ENCODE results near the gene HIF3A. TPM values are rescaled to one million over a fixed set of nuclear protein-coding genes. Genes with fewer than 3 reads are reported as not detected.
A peak's percentile ranks its signal among the peaks of the same experiment; 100 is the strongest.
"Not testable (repeated sequence)": the region's sequence is repeated elsewhere in the genome, so short reads cannot be mapped to it uniquely, and the experiment has no call there.

The HIF3A gene
- total RNA-seq: 100 to 1,000 TPM in 1 of 3 donors, 10 to 100 TPM in 2; 10.4 to 111 (median 20.6) TPM

DNA sequence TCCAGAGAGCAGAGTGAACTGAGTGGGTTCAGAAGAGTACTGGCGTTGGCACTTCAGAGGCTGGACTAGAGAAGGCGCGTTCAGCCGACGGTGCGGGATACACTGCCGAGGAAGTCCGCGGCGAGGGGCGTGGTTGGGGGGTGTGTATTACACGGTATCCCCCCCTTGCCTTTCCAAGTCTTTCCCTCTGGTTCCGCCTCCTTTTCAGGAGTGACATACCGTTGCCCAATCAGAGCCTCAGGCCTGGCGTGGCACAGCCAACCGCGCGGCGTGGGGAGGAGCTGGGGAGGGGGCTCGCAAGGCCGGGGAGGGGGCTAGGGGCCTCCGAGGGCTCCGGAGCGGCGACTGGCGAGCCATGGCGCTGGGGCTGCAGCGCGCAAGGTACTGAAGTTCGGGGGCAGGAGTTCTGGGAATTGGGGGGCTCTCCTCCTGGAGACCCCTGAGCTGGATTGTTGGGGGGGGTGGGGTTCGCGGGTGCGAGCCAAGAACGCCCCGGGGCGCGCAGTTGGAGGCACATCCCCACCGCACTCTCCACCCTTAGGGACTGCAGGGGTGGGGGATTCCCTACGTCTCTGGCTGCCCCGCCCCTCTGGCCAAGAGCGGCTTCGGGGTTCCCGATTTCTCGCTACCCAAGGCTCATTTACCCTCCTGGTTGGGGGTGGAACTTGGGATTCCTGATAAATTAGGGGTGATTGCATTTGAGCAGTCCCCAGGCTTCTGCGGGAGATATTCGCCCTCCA is at the start of gene HIF3A:
TSS of gene HIF3A (plus strand) at position 321 of the 740 bp plus-strand sequence. CDS start at position 356, 35 bp downstream.
- Histone ChIP-seq H3K4me3 (peak within 1 kb of the TSS; percentile 48 to 61 (median 57)), H3K36me3 (no peaks in the 10 kb centered on the region), H3K9me3 (no peaks in the 10 kb centered on the region), H3K27me3 (no peaks in the 10 kb centered on the region), H3K27ac (peak within 1 kb of the TSS; percentile 59 to 74), H3K4me1 (peaks cover 7 to 36% of the 10 kb centered on the region in 2 donors)
- DNase-seq (ENCODE audit: low spot score in 2 of 2): no peak
- intact Hi-C loops (cut with DNase I; ENCODE audit: low total_unique reads): no loop called here
- TF ChIP-seq, protein P1, sequence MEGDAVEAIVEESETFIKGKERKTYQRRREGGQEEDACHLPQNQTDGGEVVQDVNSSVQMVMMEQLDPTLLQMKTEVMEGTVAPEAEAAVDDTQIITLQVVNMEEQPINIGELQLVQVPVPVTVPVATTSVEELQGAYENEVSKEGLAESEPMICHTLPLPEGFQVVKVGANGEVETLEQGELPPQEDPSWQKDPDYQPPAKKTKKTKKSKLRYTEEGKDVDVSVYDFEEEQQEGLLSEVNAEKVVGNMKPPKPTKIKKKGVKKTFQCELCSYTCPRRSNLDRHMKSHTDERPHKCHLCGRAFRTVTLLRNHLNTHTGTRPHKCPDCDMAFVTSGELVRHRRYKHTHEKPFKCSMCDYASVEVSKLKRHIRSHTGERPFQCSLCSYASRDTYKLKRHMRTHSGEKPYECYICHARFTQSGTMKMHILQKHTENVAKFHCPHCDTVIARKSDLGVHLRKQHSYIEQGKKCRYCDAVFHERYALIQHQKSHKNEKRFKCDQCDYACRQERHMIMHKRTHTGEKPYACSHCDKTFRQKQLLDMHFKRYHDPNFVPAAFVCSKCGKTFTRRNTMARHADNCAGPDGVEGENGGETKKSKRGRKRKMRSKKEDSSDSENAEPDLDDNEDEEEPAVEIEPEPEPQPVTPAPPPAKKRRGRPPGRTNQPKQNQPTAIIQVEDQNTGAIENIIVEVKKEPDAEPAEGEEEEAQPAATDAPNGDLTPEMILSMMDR (IDR thresholded peaks at IDR 0.05): no peak

DNA sequence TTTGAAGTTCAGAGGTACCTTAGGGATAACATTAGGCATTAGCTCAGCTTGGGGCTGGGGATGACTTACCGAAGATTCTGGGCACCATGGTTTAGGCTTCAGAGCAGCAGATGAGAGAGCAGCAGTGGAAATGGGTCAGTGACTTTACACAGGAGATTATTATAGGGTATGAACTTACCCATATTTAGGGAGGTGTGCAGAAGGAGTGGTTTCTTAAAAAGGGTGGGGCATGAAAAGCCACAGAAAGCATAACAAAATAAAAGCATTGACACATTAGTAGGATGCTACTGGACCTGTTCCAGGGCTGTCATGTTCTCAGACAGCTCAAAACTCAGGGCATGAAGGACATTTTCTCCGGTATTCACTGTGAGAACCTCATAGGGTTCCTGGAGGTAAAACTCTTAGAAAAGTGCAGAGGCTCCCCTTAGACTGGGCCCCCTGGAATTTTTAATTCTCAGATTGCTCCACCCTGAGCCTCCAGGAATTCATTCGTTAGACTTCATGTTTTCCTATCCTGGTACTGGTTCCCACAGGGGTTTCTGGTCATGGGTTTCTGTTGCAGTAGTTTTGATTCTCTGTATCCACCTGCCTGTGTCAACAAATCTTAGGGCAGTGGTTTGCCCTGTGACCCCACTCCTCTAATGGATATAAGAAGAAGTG is 46.6 kb upstream of the HIF3A start:
- no peak for DNase-seq (ENCODE audit: low spot score in 2 of 2)
- Histone ChIP-seq H3K36me3 (no peaks in the 10 kb centered on the region), H3K4me1 (no peaks in the 10 kb centered on the region), H3K27ac (no peak overlapping the region), H3K27me3 (no peaks in the 10 kb centered on the region), H3K9me3 (no peaks in the 10 kb centered on the region), H3K4me3 (no peak overlapping the region)
- intact Hi-C loops (cut with DNase I; ENCODE audit: low total_unique reads): no loop called here
- TF ChIP-seq, protein P1 (IDR thresholded peaks at IDR 0.05): no peak
- TF ChIP-seq POLR2A (IDR thresholded peaks at IDR 0.05): no peak
- no peak for TF ChIP-seq POLR2AphosphoS5 (IDR thresholded peaks at IDR 0.05)

DNA sequence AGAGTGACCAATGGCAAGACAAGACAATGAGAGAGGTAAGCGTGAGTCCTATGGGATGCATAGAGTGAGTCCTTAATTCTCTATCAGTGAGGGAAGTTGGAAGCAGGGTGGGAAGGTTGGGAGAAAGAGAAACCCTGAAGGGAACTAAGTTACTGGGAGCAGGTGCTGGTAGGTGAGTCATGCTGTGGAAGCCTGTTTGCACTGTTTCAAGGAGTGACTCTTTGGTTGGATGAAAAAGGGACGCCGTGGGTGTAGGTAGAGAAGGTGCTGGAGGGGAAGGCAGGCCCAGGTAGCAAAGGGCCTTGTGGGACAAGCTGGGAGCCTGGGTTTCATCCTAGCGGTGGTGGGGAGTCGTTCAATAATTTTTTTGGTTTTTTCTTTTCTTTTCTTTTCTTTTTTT is 45.4 kb upstream of the HIF3A start:
- Histone ChIP-seq H3K4me1 (no peaks in the 10 kb centered on the region), H3K27ac (no peak overlapping the region), H3K4me3 (no peak overlapping the region), H3K36me3 (no peaks in the 10 kb centered on the region), H3K27me3 (no peaks in the 10 kb centered on the region), H3K9me3 (no peaks in the 10 kb centered on the region)
- intact Hi-C loops (cut with DNase I; ENCODE audit: low total_unique reads): no loop called here
- DNase-seq (ENCODE audit: low spot score in 2 of 2): no peak
- TF ChIP-seq, protein P1 (IDR thresholded peaks at IDR 0.05): no peak
- TF ChIP-seq POLR2A (IDR thresholded peaks at IDR 0.05): no peak

DNA sequence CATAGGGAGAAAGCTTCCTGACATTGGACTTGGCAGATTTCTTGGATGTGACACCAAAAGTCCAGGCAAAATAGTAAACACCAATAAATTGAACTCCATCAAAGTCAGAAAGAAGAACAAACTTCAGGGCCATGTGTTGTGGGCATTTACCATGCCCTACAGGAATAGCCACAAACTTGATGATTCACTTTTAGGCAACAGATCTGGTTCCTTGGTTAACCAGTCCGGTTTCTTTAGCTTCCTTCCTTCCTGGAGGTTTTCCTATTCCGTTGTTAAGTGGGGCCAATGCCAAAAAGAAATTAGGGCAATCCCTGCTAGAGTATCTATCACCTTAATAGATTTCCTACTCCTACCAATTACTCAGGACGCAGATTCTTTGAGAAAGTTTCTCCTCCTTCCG is 42.1 kb upstream of the HIF3A start:
- H3K9me3 ChIP-seq: no peaks in the 10 kb centered on the region
- no peak for DNase-seq (ENCODE audit: low spot score in 2 of 2)
- H3K36me3 ChIP-seq: no peaks in the 10 kb centered on the region
- intact Hi-C loops (cut with DNase I; ENCODE audit: low total_unique reads): no loop called here
- no peaks in the 10 kb centered on the region for H3K27me3 ChIP-seq
- H3K27ac ChIP-seq: no peak overlapping the region
- no peaks in the 10 kb centered on the region for H3K4me1 ChIP-seq
- no peak overlapping the region for H3K4me3 ChIP-seq
- TF ChIP-seq POLR2AphosphoS5 (IDR thresholded peaks at IDR 0.05) (no peak), POLR2A (IDR thresholded peaks at IDR 0.05) (no peak)
- TF ChIP-seq, protein P1 (IDR thresholded peaks at IDR 0.05): no peak

DNA sequence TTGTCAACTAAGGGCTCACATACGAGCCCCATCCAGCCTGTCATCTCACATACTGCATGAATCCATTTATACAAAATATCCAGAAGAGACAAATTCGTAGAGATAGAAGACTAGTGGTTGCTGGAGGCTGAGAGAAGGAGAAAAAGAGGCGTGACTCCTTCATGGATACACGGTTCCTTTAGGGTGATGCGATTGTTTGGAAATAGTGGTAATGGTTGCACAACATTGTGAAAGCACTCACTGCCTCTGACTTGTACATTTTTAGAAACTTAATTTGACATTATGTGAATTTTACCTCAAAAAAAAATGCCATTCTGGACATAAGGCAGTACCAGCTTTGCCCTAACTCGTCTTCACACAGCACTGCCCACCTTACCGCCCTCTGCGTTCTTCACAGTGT is 40.0 kb upstream of the HIF3A start:
- Histone ChIP-seq H3K36me3 (no peaks in the 10 kb centered on the region), H3K9me3 (no peaks in the 10 kb centered on the region), H3K4me1 (no peaks in the 10 kb centered on the region), H3K27ac (no peak overlapping the region), H3K4me3 (no peak overlapping the region), H3K27me3 (peaks cover 0 to 5% of the 10 kb centered on the region in 2 donors)
- TF ChIP-seq POLR2AphosphoS5 (IDR thresholded peaks at IDR 0.05) (no peak), POLR2A (IDR thresholded peaks at IDR 0.05) (no peak)
- TF ChIP-seq, protein P1 (IDR thresholded peaks at IDR 0.05): no peak
- intact Hi-C loops (cut with DNase I; ENCODE audit: low total_unique reads): no loop called here
- DNase-seq (ENCODE audit: low spot score in 2 of 2): no peak

DNA sequence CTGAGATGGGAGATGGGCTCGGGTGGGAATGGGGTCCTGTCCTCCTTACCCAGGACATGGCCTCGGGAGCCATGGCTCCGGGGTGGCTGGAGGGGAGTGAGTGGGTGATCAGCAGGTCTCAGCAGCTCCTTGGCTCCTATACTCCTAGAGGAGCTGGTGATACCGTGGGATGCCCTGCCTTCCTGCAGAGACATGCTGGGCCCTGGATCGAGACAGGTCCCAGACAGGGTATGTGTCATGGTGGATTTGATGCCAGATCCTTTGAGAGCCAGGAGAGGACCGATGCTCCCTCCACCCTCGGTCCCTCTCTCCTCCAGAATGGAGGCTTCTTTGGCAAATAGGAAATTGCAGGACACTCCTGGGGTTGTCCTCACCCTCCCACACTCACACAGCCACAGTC is 35.3 kb upstream of the HIF3A start:
- H3K9me3 ChIP-seq; H3K4me1 ChIP-seq; DNase-seq (ENCODE audit: low spot score in 2 of 2); H3K4me3 ChIP-seq; H3K27me3 ChIP-seq; H3K27ac ChIP-seq; intact Hi-C loops (cut with DNase I; ENCODE audit: low total_unique reads); H3K36me3 ChIP-seq: not testable (repeated sequence)

DNA sequence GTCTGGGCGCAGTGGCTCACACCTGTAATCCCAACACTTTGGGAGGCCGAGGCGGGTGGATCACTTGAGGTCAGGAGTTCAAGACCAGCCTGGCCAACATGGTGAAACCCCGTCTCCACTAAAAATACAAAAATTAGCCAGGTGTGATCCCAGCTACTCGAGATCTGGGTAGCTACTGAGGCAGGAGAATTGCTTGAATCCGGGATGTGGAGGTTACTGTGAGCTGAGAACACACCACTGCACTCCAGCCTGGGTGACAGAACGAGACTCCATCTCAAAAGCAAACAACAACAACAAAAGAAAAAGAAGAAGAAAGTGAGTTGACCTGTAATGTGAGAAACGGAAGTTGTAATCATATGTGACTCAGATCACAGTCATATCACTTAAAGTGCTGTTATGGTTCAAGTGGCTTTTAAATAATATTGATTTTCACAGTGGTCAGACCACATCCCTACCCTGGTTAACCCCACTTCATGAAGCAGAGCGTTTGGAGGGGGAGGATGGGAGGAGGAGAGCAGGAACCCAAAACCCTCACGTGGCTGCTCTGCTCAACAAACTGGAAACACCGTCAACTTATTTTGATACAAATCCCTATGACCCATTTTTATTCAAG is 34.1 kb upstream of the HIF3A start:
- intact Hi-C loops (cut with DNase I; ENCODE audit: low total_unique reads); H3K36me3 ChIP-seq; H3K27ac ChIP-seq; H3K9me3 ChIP-seq; H3K4me3 ChIP-seq; H3K4me1 ChIP-seq; DNase-seq (ENCODE audit: low spot score in 2 of 2); H3K27me3 ChIP-seq: not testable (repeated sequence)

Measured in breast epithelium (tissue), 4 donors.